Chondrocyte (in vitro differentiated cells): Measurements from ENCODE around the gene DNAH14. TPM values are rescaled to one million over a fixed set of nuclear protein-coding genes. Genes with fewer than 3 reads are reported as not detected.
"Not testable (repeated sequence)": the region's sequence is repeated elsewhere in the genome, so short reads cannot be mapped to it uniquely, and the experiment has no call there.

ENCODE experiments used
- DNase-seq: peaks from one replicate; pipeline ENCODE4 v3.0.0; 2021; ENCODE audit warnings: mixed read lengths, low spot score
- H3K27ac Mint-ChIP-seq: one replicate; pipeline ENCODE4 v1.8.0; 2021; ENCODE audit warnings: mild to moderate bottlenecking, moderate library complexity, mixed read lengths; ENCODE audit not compliant: unreplicated experiment
- H3K27me3 Mint-ChIP-seq: 2 replicates; pipeline ENCODE4 v1.8.0; 2021; ENCODE audit warnings: low read depth, mixed read lengths
- H3K36me3 Mint-ChIP-seq: 2 replicates; pipeline ENCODE4 v1.8.0; 2021; ENCODE audit warnings: low read depth, mixed read lengths
- H3K4me1 Mint-ChIP-seq: 2 replicates; pipeline ENCODE4 v1.8.0; 2021; ENCODE audit warnings: low read depth, mild to moderate bottlenecking, mixed read lengths
- H3K4me3 Mint-ChIP-seq: one replicate; pipeline ENCODE4 v1.8.0; 2021; ENCODE audit warnings: mild to moderate bottlenecking, moderate library complexity, mixed read lengths; ENCODE audit not compliant: unreplicated experiment
- H3K9me3 Mint-ChIP-seq: 2 replicates; pipeline ENCODE4 v1.8.0; 2021; ENCODE audit warnings: low read depth, mixed read lengths
- CTCF ChIP-seq: fragments of 200-600 bp; sonication (generic); IDR thresholded peaks from 2 replicates; pipeline ENCODE4 v1.5.0; 2021; ENCODE audit warnings: antibody characterized with exemption, mild to moderate bottlenecking, moderate library complexity
- total RNA-seq: library from RNA; stranded (reverse); gene quantifications from 3 replicates; pipeline ENCODE4 v1.2.1, GENCODE V29; 2021

DNAH14 gene
- total RNA-seq, 1 donor from 2014 or later: 16.0 TPM

- DNase-seq: no peak
- TF ChIP-seq CTCF: no peak
- H3K9me3 Mint-ChIP-seq: peaks cover 17% of the 10 kb centered on the region
- H3K36me3 Mint-ChIP-seq: peaks cover 4% of the 10 kb centered on the region
- no peak overlapping the region for H3K27ac Mint-ChIP-seq
- peaks cover 48% of the 10 kb centered on the region for H3K4me1 Mint-ChIP-seq
- H3K4me3 Mint-ChIP-seq: no peak overlapping the region
- H3K27me3 Mint-ChIP-seq: peaks cover 6% of the 10 kb centered on the region
Observed at GRCh38 chr1:224883091-224883490, 46.4 kb upstream of the DNAH14 start.

- DNase-seq: no peak
- peaks cover 4% of the 10 kb centered on the region for H3K36me3 Mint-ChIP-seq
- H3K4me3 Mint-ChIP-seq: no peak overlapping the region
- H3K4me1 Mint-ChIP-seq: peaks cover 44% of the 10 kb centered on the region
- H3K9me3 Mint-ChIP-seq: peaks cover 17% of the 10 kb centered on the region
- peaks cover 6% of the 10 kb centered on the region for H3K27me3 Mint-ChIP-seq
- no peak overlapping the region for H3K27ac Mint-ChIP-seq
- TF ChIP-seq CTCF: no peak
Observed at GRCh38 chr1:224884361-224884801, 45.1 kb upstream of the DNAH14 start.

GRCh38 chr1:224885376-224885775 lies 44.1 kb upstream of the DNAH14 start:
- not testable (repeated sequence) for H3K36me3 Mint-ChIP-seq, DNase-seq, H3K27me3 Mint-ChIP-seq, H3K4me3 Mint-ChIP-seq, H3K27ac Mint-ChIP-seq
- Mint-ChIP-seq H3K9me3 (peaks cover 17% of the 10 kb centered on the region), H3K4me1 (peaks cover 34% of the 10 kb centered on the region)

GRCh38 chr1:224894915-224895314 lies 34.6 kb upstream of the DNAH14 start:
- TF ChIP-seq CTCF: peak; percentile 59
- Mint-ChIP-seq H3K9me3 (peaks cover 9% of the 10 kb centered on the region), H3K36me3 (no peaks in the 10 kb centered on the region), H3K4me3 (no peak overlapping the region), H3K27ac (no peak overlapping the region), H3K4me1 (no peaks in the 10 kb centered on the region), H3K27me3 (peaks cover 14% of the 10 kb centered on the region)
- no peak for DNase-seq

GRCh38 chr1:224896130-224896781 lies 33.2 kb upstream of the DNAH14 start:
- Mint-ChIP-seq H3K27me3 (peaks cover 19% of the 10 kb centered on the region), H3K4me3 (no peak overlapping the region), H3K4me1 (no peaks in the 10 kb centered on the region), H3K27ac (no peak overlapping the region), H3K9me3 (peaks cover 9% of the 10 kb centered on the region), H3K36me3 (no peaks in the 10 kb centered on the region)
- TF ChIP-seq CTCF: no peak
- DNase-seq: no peak
